Choroid plexus epithelial cell (primary cell): Measurements from ENCODE around the gene SOD2.
"Not testable (repeated sequence)": the region's sequence is repeated elsewhere in the genome, so short reads cannot be mapped to it uniquely, and the experiment has no call there.

Experiments
- DNase-seq: peaks from one replicate; pipeline ENCODE4 v3.0.0-alpha.2; 2010; ENCODE audit warnings: low read depth
- H3K4me3 ChIP-seq: 2 replicates; pipeline ENCODE4 v1.5.1; 2011; ENCODE audit warnings: low read depth, mild to moderate bottlenecking, control low read depth, low read length, moderate library complexity
- TF ChIP-seq, protein P1 (sequence below): conservative IDR thresholded peaks from 2 replicates; pipeline ENCODE4 v1.5.1; 2011; ENCODE audit warnings: low read depth, mild to moderate bottlenecking, control low read depth, inconsistent platforms, low read length, moderate library complexity

The SOD2 gene

DNA sequence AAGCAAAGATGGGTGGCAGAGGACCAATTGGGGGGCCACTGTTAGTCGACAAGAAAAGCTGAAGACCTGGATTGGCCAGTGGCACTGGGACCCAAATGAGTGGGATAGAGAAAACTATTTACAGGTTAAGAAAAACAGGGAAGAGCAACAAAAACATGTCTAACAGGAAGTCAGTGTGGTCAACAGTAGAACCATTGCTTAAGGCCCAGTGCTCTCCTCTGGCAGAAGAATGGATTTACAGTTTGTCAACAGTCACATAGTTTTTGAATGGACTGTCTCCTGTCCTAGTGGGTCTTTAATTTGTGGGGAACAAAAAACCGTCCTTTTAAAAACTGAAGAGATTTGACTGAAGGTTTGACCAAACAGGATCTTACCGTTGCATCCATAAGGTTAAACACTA is 22.1 kb upstream of the SOD2 start:
- TF ChIP-seq, protein P1, sequence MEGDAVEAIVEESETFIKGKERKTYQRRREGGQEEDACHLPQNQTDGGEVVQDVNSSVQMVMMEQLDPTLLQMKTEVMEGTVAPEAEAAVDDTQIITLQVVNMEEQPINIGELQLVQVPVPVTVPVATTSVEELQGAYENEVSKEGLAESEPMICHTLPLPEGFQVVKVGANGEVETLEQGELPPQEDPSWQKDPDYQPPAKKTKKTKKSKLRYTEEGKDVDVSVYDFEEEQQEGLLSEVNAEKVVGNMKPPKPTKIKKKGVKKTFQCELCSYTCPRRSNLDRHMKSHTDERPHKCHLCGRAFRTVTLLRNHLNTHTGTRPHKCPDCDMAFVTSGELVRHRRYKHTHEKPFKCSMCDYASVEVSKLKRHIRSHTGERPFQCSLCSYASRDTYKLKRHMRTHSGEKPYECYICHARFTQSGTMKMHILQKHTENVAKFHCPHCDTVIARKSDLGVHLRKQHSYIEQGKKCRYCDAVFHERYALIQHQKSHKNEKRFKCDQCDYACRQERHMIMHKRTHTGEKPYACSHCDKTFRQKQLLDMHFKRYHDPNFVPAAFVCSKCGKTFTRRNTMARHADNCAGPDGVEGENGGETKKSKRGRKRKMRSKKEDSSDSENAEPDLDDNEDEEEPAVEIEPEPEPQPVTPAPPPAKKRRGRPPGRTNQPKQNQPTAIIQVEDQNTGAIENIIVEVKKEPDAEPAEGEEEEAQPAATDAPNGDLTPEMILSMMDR: no peak
- DNase-seq: no peak
- H3K4me3 ChIP-seq: no peak overlapping the region

GRCh38 chr6:159714404-159714803 is 21.4 kb upstream of the SOD2 start:
- no peak overlapping the region for H3K4me3 ChIP-seq
- TF ChIP-seq, protein P1: no peak
- DNase-seq: no peak

GRCh38 chr6:159713984-159714383 is 20.9 kb upstream of the SOD2 start:
- no peak overlapping the region for H3K4me3 ChIP-seq
- TF ChIP-seq, protein P1: no peak
- DNase-seq: no peak

- not testable (repeated sequence) for DNase-seq, H3K4me3 ChIP-seq
Measured at GRCh38 chr6:159712389-159712788, 19.3 kb upstream of the SOD2 start.

DNA sequence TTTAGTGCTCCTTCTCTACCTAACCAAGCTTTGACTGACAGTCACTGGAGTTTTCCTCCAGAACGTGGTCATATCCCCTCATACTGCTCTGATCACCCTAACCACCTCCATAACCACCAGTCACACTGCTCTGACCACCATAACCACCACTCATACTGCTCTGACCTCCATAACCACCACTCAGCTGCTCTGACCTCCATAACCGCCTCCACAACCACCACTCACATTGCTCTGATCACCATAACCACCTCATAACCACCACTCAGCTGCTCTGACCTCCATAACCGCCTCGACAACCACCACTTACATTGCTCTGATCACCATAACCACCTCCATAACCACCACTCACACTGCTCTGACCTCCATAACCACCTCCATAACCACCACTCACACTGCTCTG is 17.6 kb upstream of the SOD2 start:
- not testable (repeated sequence) for H3K4me3 ChIP-seq, DNase-seq

DNA sequence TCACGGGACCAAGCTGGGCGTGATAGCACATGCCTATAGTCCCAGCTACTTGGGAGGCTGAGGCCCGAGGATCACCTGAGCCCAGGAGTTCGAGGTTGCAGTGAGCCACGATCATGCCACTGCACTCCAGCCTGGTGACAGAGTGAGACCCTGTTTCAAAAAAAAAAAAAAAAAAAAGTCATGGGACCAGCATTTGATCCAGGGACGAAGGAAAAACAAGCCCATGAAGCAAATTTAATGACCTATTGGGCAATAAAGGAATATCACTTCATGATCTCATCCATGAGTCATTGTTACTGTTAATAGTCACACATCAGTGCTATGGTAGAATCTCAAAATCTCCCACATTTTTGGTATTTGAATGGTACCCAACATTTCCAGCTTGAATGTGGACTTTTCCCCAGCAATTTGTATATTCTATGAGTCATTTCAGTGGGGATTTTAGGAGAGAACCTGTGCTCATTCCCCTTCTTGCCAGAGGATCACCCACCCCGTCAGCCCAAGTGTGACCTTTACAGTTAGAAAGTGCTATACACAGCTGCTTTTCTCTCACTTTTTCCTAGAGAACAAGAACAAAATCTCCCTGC is 8.5 kb upstream of the SOD2 start:
- H3K4me3 ChIP-seq: no peak overlapping the region
- TF ChIP-seq, protein P1: no peak
- peak; percentile 85 for DNase-seq

DNA sequence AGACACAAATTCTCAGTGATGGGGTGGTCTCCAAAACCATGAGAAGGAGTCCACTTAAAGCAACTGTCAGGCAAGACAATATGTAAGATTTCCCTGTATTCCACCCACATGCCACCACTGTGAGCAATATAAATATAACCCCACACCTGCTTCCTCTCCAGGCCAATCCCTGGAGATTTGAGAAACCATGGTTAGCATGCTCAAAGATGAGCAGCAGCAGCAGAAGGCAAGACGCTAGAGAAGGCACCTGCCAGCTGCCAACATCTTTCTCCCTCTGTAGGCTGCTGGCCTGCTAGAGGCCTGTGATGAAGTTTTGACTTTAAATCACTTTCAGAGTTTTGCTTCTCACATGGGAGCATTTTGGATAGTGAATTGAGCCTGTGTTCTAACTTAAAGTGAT is 7.9 kb upstream of the SOD2 start:
- TF ChIP-seq, protein P1: no peak
- H3K4me3 ChIP-seq: no peak overlapping the region
- DNase-seq: peak; percentile 30

GRCh38 chr6:159695984-159696383 is 2.9 kb upstream of the SOD2 start:
- DNase-seq: no peak
- TF ChIP-seq, protein P1: no peak
- H3K4me3 ChIP-seq: no peak overlapping the region
